GM20000 (cell line): ENCODE results near the gene DBR1.

Experiments
- DNase-seq: peaks from one replicate; pipeline ENCODE4 v3.0.0; 2012; ENCODE audit warnings: low spot score
- CTCF ChIP-seq: IDR thresholded peaks from 2 replicates; pipeline ENCODE4 v1.5.1; 2012; ENCODE audit warnings: mild to moderate bottlenecking, control low read depth; ENCODE audit errors: extremely low read depth, missing control alignments

Gene DBR1

GRCh38 chr3:138124188-138124587 is 50.5 kb downstream of the DBR1 start:
- no peak for TF ChIP-seq CTCF

GRCh38 chr3:138119423-138119766 is 55.3 kb downstream of the DBR1 start:
- TF ChIP-seq CTCF: no peak
- no peak for DNase-seq

More at GRCh38 chr3:138124188-138124587, 50.5 kb downstream of the DBR1 start:
- no peak for DNase-seq

GRCh38 chr3:138118612-138119422 is 55.9 kb downstream of the DBR1 start:
- peak; percentile 77 for TF ChIP-seq CTCF
- DNase-seq: peak; percentile 79

- TF ChIP-seq CTCF: peak; percentile 63
- peak; percentile 81 for DNase-seq
Measured at GRCh38 chr3:138114988-138115971, 59.4 kb downstream of the DBR1 start, which contains the start of gene DZIP1L. Gene DZIP1L, minus strand, starts transcription at chr3:138115608. Its CDS starts 11,637 bp downstream, at chr3:138103971.

GRCh38 chr3:138114431-138114918 is 60.2 kb downstream of the DBR1 start:
- no peak for TF ChIP-seq CTCF
- no peak for DNase-seq

GRCh38 chr3:138113326-138113725 is 61.4 kb downstream of the DBR1 start:
- no peak for TF ChIP-seq CTCF

More at GRCh38 chr3:138113326-138113725, 61.4 kb downstream of the DBR1 start:
- no peak for DNase-seq
